Activated CD8-positive, alpha-beta memory T cell treated with anti-CD3 and anti-CD28 coated beads for 4 hours (primary cell): ENCODE measurements around the gene IGSF22.

Experiments
- DNase-seq, 2 donors: peaks; one replicate each; pipeline ENCODE4 v3.0.0-alpha.2; 2020; ENCODE audit warnings: low read depth in 2 of 2

IGSF22 gene

GRCh38 chr11:18726040-18726439 is at the start of gene IGSF22:
Gene IGSF22, minus strand, starts transcription at chr11:18726188. Its CDS starts 1,952 bp downstream, at chr11:18724236.
- no peak for DNase-seq

- no peak for DNase-seq
Measured at GRCh38 chr11:18774801-18775200, 48.8 kb upstream of the IGSF22 start.

- DNase-seq: no peak
Measured at GRCh38 chr11:18773681-18774080, 47.7 kb upstream of the IGSF22 start.

GRCh38 chr11:18773104-18773503 is 47.1 kb upstream of the IGSF22 start:
- DNase-seq: no peak

GRCh38 chr11:18772211-18772610 is 46.2 kb upstream of the IGSF22 start:
- no peak for DNase-seq

- DNase-seq: no peak
Measured at GRCh38 chr11:18771266-18772035, 45.5 kb upstream of the IGSF22 start.

- no peak for DNase-seq
Measured at GRCh38 chr11:18770479-18771125, 44.6 kb upstream of the IGSF22 start.

- DNase-seq: no peak
Measured at GRCh38 chr11:18769802-18770456, 43.9 kb upstream of the IGSF22 start.

- no peak for DNase-seq
Measured at GRCh38 chr11:18768978-18769377, 43.0 kb upstream of the IGSF22 start.

- no peak for DNase-seq
Measured at GRCh38 chr11:18768472-18768901, 42.5 kb upstream of the IGSF22 start.

GRCh38 chr11:18766015-18766414 is 40.0 kb upstream of the IGSF22 start:
- no peak for DNase-seq

GRCh38 chr11:18765554-18765953 is 39.6 kb upstream of the IGSF22 start:
- DNase-seq: no peak

- DNase-seq: no peak
Measured at GRCh38 chr11:18761741-18762140, 35.8 kb upstream of the IGSF22 start.

GRCh38 chr11:18761144-18761543 is 35.2 kb upstream of the IGSF22 start:
- DNase-seq: no peak

GRCh38 chr11:18757811-18758210 is 31.8 kb upstream of the IGSF22 start:
- DNase-seq: no peak

GRCh38 chr11:18756889-18757288 is 30.9 kb upstream of the IGSF22 start:
- DNase-seq: no peak

- no peak for DNase-seq
Measured at GRCh38 chr11:18754308-18754707, 28.3 kb upstream of the IGSF22 start.

GRCh38 chr11:18752502-18752901 is 26.5 kb upstream of the IGSF22 start:
- no peak for DNase-seq

- DNase-seq: no peak
Measured at GRCh38 chr11:18750944-18751343, 25.0 kb upstream of the IGSF22 start.

- DNase-seq: no peak
Measured at GRCh38 chr11:18749681-18750319, 23.8 kb upstream of the IGSF22 start.

- DNase-seq: no peak
Measured at GRCh38 chr11:18748766-18749365, 22.9 kb upstream of the IGSF22 start.

GRCh38 chr11:18745251-18745650 is 19.3 kb upstream of the IGSF22 start:
- no peak for DNase-seq
